ENCODE data around the gene NEDD9.

NEDD9 gene, protein sequence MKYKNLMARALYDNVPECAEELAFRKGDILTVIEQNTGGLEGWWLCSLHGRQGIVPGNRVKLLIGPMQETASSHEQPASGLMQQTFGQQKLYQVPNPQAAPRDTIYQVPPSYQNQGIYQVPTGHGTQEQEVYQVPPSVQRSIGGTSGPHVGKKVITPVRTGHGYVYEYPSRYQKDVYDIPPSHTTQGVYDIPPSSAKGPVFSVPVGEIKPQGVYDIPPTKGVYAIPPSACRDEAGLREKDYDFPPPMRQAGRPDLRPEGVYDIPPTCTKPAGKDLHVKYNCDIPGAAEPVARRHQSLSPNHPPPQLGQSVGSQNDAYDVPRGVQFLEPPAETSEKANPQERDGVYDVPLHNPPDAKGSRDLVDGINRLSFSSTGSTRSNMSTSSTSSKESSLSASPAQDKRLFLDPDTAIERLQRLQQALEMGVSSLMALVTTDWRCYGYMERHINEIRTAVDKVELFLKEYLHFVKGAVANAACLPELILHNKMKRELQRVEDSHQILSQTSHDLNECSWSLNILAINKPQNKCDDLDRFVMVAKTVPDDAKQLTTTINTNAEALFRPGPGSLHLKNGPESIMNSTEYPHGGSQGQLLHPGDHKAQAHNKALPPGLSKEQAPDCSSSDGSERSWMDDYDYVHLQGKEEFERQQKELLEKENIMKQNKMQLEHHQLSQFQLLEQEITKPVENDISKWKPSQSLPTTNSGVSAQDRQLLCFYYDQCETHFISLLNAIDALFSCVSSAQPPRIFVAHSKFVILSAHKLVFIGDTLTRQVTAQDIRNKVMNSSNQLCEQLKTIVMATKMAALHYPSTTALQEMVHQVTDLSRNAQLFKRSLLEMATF

DNA sequence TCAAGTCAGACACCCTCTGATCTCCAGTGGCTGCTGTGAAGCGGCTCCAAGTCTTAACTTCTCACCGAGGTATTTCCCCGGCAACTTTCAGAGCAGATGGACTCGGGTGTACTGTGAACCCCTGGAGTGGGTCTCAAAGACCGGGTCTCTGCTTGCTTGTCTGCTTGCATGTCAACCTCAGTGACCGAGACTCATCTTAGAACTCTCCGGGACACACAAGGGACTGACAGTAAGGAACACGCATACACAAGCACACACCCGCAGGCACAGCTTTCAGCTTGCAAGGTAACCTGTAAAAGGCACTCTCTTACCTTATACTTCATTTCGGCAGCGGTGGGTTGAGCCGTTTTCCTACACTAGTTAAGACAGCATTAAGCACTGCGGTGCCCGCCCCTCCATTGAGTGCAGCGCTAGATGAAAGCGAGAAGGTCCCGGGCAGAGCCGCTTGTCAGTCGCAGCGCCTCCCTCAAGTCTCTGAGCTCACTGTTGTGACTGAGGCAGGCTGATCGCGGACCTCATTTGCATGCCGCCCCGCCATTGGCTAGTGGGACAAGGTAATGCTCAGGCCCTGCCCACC lies at the start of gene NEDD9:
TSS of gene NEDD9 (minus strand) at position 476 of the 577 bp plus-strand sequence. CDS start at position 323, 153 bp downstream.
- peak; percentile 97 for DNase-seq

DNA sequence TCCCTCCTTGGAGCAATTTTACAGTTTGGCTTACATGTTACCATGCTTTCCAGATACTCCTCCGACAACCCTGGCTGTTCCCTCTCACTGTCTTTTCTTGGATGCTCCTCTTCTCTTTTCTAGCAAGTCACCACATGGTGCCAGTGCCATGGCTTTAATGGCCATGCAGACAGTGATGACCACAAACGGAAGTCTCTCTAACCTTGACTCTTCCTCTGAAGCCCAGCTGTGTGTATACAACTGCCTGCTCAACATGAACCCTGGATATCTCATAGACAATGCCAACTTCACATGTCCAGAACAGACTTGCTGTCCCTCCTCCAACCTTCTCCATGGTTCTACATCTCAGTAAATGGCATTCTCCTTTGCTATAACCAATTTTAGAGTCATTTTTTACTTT lies 49.8 kb upstream of the NEDD9 start:
- no peak for DNase-seq

DNA sequence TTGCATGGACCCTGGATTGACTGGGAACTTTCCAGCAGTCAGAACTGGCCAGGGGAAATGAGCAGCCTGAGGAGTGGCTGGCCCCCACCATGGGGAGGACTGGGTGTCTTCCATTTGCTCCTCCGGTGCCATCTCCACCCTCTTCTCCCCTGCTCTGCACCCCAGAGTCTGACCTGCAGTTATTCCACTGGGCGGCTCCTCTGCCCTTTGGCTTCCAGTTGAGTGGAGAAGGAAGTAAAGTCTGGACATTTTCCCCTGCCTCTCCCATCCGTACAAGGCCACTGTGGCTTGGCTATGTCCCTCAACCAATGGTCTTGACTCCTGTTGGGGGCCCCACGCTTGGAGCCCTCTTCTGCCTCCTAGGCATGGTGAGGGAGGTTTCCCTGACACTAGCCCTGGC lies 47.9 kb upstream of the NEDD9 start:
- no peak for DNase-seq

DNA sequence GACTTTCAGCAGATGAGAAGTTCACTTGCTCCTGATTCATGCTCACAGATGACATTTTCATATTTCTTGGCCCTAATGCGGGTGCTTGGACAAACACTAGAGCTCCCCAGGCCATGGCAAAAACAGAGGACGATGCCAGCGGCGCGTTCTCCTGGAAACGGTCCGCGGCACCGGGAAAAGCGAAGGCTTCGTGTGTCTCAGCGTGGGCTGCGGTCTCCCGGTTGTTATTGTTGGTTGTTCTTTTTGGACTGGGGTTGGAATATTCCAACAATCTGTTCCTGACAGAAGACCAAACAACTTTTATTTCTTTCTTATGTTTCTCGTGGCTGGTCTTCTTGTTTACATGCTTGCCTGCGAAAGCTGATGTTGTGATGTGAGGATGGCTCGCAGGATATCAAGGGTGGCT lies 46.8 kb upstream of the NEDD9 start:
- no peak for DNase-seq

DNA sequence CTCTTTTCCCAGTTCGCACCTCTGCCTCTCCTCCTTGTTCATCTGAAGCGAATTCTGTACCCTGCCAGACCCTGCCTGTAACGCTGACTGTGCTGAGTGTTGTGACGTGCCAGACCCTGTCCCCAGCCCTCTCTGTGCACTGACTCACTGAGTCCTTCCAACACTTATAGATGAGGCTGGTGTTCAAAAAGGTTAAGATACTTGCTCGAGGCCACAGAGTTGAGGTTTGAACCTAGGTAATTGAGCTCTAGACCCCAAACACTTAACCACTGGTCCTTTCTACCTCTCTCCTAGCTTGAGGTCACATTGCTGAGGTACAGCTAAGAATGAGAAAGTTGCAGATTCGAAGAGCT lies 45.7 kb upstream of the NEDD9 start:
- no peak for DNase-seq

DNA sequence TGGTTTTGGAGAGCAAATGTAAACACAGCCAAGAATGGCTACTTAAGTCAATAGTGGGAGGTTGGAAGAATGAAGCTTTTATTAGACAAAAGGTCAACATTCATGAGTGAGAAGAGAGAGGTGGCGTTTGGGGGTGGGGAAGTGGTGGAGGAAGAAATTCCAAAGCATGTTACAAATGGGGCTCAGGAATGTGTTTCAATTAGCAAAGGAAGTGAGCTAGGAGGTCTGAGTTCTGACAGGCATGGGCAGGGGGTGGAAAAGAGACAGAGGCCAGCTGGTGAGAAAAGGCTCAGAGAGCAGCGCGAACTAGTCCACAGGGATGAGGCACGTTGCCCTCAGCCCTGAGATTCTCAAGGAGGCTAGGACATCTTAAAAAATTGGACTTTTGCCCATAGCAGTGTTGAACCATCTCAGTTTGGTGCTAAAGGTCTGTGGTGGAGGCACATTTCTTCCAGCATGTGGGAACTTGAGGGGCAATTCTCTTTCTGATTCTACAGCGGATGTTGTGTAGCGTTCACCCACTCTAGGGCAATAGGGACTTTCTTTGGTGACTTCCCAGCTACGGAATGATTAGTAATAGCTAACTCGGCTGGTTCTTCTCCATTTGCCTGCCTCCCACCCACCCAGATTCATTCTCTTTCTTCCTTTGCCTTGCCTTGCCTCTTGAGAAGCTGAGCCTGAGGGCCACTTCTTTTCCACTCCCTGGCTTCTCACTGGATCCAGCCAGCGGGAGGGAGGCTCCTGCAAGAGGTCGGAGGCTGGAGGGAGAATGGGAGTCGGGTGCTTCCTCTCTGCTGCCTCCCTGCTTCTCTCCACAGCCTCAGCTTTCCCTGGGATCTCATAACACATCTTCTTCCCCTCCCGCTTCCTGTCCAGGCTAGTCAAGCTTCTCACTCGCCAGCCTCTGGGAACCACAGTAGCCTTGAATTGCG lies 45.1 kb upstream of the NEDD9 start:
- peak; percentile 90 for DNase-seq

DNA sequence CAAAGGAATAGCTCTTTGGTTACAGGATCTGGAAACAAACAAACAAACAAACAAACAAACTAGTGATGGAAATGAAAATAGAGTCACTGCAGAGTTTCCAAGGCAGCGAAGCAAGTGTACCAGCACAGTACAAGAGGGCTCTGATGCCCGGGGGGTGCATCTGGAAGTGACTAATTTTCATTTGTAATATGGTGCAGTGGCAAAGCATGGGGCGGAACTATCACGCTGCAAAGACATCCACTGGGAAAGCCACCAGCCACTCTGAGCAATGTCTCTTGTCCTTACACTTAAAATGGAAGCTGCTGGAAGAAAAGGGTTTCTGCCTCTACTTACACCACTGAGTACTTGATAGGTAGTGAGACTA lies 44.4 kb upstream of the NEDD9 start:
- DNase-seq, result no peak

DNA sequence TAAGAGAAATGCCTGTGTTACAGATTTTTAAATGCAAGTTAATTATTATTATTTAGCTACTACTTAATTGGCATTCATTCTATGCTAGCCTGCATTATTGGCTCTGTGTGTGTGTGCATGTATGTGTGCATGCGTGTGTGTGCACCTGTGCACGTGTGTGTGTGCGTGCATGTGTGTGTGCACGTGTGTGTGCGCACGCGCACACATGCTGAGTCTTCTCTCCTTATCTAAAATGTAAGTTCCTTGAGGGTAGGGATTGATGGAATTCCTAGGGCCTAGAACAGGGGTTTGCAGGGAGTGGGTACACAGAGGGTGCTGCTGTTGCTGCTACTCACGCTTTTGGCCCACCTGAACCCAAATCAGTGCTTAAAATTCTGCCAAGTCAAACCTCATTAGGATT lies 43.8 kb upstream of the NEDD9 start:
- no peak for DNase-seq

DNA sequence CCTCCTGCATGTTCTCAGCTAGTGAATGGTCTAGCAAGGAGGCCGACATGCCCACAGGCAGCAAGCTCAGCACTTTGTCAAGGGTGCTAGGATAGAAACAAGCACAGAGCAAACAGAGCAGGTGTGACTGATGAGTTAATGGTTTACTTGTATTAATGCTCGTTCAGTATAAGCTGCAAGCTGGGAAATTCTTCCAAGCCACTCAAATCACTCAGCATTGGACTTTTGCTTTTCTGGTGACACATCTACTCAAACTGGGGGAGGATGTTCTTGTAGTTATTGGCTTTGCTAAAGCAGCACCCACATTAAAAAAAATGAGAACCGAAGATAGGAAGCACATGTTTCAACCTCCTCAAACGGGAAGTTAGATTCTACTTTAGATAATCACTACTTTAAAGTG lies 43.1 kb upstream of the NEDD9 start:
- DNase-seq, result no peak

DNA sequence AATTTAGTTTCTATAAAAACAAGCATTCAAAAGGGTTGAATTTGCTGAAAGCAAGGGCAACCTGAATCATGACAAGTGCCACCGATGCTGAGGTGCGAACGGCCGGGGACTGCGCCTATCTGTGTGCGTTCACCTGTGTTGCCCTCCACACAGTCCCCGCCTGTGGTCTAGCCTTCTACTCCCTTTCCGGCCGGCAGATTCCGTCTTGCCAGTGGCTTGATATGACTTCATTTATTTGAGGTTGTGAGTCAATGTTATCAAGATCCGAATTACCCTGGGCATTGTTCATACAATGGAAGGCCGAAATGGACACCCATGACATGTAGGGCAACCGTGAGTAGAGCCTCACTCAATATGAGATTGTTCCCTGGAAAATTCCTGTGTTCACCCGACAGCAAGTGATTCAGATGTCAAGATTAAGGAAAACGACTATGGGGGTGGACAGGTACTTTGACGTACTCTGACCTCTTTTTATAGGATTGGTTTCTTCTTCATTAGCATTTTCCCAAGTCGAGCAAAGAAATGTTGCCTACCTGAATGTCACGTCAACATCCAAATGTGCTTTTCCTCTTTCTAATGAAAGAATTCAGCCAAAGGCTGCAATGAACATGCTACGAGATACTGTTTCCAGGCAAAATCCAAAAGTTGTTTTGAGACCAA lies 41.1 kb upstream of the NEDD9 start:
- no peak for DNase-seq

DNA sequence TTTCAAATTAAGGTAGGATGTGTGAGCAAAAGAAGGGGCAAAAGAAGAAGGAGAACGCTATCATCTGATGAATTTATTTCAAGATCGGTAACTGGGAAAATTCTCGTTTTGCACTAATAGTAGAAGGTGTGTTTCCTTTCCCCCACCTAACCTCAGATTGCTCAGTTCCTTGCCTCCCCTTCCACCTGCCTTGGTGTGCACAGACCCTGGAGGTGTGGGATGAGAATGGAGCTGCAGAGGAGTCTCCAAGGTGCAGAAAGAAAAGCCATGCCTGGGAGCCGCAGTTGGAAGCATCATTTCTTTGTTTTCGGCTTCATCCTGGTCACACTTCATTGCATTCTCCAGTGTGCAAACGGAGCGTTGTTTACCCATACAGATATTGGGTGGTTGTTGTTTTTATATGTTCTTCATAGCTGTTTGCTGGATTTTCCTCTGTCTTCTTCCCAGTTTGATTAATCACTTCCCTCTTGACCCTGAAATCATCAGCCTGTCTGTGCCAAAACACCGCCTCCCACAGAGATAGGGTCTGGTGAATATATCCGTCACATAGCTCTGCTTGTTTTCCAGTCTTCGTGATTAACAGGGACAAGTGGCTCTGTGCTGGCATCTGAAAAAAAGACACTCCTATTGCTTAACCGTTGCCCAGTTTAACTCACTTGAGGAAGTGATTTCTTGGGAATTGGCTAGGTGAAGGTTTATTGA lies 40.2 kb upstream of the NEDD9 start:
- DNase-seq, result no peak

DNA sequence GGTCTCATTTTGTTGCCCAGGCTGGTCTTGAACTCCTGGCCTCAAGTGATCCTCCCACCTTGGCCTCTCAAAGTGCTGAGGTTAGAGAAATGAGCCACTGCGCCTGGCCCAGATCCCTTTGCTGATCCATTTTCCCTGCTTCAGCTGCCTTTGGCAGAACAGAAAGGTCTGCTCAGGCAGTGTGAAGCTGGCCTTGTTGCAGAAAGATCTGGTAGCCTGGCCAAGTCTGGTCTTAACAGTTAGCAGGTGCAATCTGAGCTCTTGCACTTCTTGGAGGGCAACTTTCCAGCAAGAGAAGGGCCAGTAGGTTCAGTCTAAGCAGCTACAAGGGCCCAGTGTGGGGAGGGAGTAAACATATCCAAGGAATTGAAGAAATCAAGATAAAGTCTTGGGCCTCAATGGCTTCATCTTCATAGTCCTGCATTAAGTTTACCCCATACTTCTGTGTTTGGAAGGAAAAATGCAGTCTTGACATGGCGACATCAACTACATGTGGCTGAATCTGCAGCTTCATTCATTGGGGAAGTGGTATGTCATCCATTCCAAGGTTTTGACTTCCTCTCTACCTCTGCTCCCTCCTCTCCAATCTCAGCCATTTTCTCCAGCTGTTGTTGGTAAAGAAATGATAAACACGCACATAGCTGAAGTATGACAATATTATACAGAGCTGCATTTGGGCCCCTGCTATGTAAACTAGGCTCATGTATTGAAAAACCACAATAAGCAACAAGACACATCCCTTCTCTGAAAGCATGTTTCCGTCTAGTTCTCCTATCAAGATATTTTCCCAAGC lies 39.0 kb upstream of the NEDD9 start:
- peak; percentile 95 for DNase-seq

DNA sequence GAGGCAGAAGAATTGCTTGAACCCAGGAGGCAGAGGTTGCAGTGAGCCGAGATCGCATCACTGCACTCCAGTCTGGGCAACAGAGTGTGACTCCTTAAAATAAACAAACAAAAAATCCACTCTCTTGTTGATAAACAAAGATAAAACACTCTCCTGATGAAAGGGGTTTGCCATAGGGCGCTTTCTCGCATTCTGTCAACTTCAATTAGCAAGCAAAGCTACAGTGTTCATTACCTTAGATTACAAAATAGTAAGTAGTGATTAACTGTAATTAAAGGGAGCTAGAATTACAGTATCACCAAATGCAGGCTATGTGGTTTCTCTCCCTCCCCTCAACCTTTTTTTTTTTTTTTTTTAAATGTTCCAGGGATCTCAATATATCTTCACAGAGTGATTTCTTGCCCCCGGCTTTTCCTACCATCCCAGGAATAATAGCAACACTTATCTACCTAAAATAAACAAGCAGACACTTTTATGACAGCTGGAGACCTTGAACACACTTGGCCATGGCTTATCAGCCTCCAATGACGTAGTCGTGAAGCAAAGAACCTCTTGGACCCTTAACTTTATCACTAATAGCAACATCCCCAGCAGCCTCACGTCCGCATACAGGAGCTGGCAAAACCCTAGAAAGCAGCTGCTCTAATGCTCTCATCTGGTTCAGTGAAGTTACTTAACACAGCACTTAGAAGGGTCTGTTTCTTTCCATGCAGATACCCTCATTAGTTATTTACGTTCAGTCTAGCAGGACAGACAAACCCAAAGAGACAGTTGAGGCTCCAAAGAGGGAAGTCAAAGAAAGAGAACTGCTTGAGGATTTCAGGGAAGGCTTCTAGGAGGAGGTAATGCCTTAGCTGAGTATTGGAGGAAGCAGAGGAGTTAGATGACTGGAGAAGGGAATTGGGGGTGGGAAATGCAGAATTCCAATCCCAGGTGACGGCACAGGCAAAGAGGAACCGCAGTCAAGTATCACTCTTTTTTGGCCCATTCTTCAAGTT lies 37.9 kb upstream of the NEDD9 start:
- DNase-seq, result no peak

DNA sequence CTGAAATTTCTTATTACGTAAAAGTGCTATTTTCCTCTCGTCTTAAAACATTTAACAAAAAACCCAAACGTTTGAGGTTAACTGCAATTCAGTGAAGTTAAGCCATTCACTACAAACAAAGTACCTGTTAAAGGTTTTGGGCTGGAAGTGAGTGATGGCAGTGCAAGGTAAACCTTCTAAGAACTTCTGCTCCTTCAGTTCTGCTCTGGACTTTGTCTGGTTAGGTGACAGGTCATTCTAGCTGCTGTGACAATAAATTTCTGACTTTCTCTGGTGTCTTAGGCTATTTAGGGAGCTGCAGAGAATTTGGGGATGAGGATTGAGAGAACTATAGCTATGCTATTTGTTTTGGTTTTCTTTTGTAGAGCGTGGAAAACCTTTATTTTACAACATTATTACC lies 36.5 kb upstream of the NEDD9 start:
- DNase-seq, result no peak

DNA sequence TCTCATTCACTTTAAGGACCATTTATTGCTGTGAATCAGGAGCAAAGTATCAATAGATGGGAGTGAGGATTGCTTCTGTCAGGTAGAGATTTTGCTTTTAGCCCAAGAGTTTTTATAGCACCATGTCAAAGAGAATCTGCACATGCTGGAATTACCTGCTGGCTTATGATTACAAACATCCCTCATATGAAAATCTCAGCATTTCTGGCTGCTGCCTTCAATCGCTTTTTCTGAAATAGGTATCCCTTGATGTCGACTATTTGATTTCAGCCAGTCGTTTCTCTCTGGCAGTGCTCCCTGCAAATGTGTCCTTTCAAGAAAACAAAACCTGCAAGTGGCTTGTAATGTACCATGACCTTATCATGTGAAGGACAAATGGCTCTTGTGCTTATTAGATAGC lies 34.5 kb upstream of the NEDD9 start:
- DNase-seq, result no peak

DNA sequence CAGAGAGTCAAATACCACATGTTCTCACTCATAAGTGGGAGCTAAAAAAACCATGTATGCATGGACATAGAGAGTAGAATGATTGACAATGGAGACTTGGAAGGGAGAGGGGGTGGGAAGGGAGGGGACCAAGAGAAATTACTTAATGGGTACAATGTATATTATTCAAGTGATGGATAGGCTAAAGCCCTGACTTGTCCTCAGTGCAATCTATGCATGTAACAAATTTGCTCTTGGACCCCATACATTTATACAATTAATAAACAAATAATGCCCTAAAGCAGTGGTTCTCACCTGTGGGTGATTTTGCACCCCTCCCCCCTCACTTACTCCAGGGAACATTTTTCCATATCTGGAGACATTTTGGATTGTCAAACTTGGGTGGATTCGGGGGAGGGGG lies 33.5 kb upstream of the NEDD9 start:
- DNase-seq, result no peak

DNA sequence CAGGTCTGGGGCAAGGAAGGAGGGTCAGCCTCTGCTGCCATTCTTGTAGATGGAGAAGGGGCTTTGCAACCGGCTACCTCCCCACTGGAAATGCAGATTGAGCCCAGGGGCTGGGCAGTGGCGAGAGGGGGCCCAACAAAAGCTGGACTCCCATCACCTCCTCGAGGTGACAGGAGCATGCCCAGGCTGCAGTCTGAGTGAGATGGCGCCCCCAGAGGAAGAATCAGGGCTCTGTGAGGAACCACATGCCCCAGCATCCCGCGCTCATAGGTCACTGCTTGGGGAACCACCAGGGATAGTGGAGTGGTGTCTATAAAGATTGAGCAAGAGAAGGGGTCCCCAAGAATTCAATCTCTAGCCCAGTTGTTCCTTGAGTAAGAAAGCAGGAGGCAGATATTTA lies 31.6 kb upstream of the NEDD9 start:
- no peak for DNase-seq

DNA sequence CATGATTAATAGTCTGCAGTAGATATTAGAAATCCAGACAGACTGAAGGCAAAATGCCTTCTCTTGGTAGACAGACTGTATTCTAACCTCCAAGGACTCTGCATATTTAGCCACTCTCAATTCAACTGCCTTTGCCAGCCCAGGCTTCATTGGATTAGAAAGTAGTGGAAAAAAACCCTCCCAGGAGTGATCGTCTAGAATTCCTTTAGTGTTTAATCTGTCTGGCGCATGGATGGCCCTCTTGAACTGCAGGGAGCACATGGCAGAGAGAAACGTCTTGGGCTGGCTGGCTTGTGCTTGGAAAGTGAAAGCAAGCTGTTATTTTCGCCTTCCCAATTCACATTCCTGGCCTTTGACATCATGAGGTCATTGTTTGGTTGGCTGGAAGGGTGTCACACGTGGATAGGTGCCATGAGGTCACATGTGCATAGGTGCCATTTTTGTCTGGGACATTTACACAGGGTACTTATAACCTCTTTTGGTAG lies 30.9 kb upstream of the NEDD9 start:
- peak; percentile 85 for DNase-seq

DNA sequence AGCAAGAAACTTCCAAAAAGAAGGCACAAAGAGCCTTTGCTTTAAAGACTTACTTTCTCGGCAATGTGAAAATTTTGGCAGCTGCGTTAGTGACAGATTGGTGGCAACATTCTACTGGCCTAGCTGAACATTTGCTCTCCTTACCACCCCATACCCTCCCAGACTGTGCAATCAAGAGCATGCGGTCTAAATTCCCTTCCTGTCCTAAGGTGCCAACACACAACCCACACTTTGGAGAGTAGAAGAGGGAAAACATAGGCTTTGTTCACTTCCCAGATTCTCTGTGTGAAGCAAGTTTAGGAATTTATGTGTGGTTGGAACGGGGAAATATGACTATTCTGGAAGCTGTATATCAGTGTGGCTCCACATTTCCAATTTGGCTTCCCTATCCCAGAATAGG lies 29.8 kb upstream of the NEDD9 start:
- no peak for DNase-seq
